COLO829 (cell line): ENCODE measurements around the gene MYOC.
A peak's percentile ranks its signal among the peaks of the same experiment; 100 is the strongest.
"Not testable (repeated sequence)": the region's sequence is repeated elsewhere in the genome, so short reads cannot be mapped to it uniquely, and the experiment has no call there.

Experiments used
- DNase-seq: peaks from one replicate; pipeline ENCODE4 v3.0.0; 2012; ENCODE audit warnings: low spot score

The MYOC gene

GRCh38 chr1:171606402-171606941, 46.0 kb downstream of the MYOC start:
- no peak for DNase-seq

GRCh38 chr1:171603042-171603441, 49.4 kb downstream of the MYOC start:
- DNase-seq, result not testable (repeated sequence)

GRCh38 chr1:171600862-171601261, 51.6 kb downstream of the MYOC start:
- DNase-seq, result no peak

- DNase-seq, result not testable (repeated sequence)
Measured at GRCh38 chr1:171600310-171600709, 52.2 kb downstream of the MYOC start.

GRCh38 chr1:171597203-171597602, 55.3 kb downstream of the MYOC start:
- no peak for DNase-seq

- no peak for DNase-seq
Measured at GRCh38 chr1:171596705-171597104, 55.8 kb downstream of the MYOC start.

GRCh38 chr1:171596119-171596518, 56.4 kb downstream of the MYOC start:
- DNase-seq, result no peak

GRCh38 chr1:171595324-171595723, 57.2 kb downstream of the MYOC start:
- peak; percentile 63 for DNase-seq

- peak; percentile 50 for DNase-seq
Measured at GRCh38 chr1:171590022-171590421, 62.5 kb downstream of the MYOC start.

GRCh38 chr1:171588230-171588629, 64.3 kb downstream of the MYOC start:
- no peak for DNase-seq

- no peak for DNase-seq
Measured at GRCh38 chr1:171585715-171586114, 66.8 kb downstream of the MYOC start.
